HepG2 (cell line): ENCODE measurements around the gene TRIM10. TPM values are rescaled to one million over a fixed set of nuclear protein-coding genes. Genes with fewer than 3 reads are reported as not detected.
A peak's percentile ranks its signal among the peaks of the same experiment; 100 is the strongest.

Experiments
- DNMT3B ChIP-seq: conservative IDR thresholded peaks from 2 replicates; pipeline ENCODE4 v1.6.1; 2016; ENCODE audit warnings: missing biosample characterization, control low read depth
- ELF4 ChIP-seq: sonication (generic); formaldehyde crosslinking; IDR thresholded peaks from 2 replicates; pipeline ENCODE4 v1.5.0; 2020; ENCODE audit warnings: missing genetic modification reagents, mild to moderate bottlenecking, moderate library complexity, borderline replicate concordance
- GMEB1 ChIP-seq: sonication (generic); formaldehyde crosslinking; IDR thresholded peaks from 2 replicates; pipeline ENCODE4 v1.5.1; 2020; ENCODE audit warnings: missing genetic modification reagents, mild to moderate bottlenecking, borderline replicate concordance
- MEIS1 ChIP-seq: sonication (generic); formaldehyde crosslinking; IDR thresholded peaks from 2 replicates; pipeline ENCODE4 v1.9.0; 2021; ENCODE audit warnings: mild to moderate bottlenecking, missing genetic modification reagents, moderate library complexity, borderline replicate concordance
- NR1H2 ChIP-seq: sonication (generic); formaldehyde crosslinking; IDR thresholded peaks from 2 replicates; pipeline ENCODE4 v1.8.1; 2022; ENCODE audit warnings: low read depth, missing genetic modification reagents, borderline replicate concordance
- NRL ChIP-seq: sonication (generic); formaldehyde crosslinking; IDR thresholded peaks from 2 replicates; pipeline ENCODE4 v1.5.0; 2020; ENCODE audit warnings: missing genetic modification reagents, mild to moderate bottlenecking, moderate library complexity, borderline replicate concordance
- RBAK ChIP-seq: sonication (generic); formaldehyde crosslinking; IDR thresholded peaks from 2 replicates; pipeline ENCODE4 v1.5.1; 2020; ENCODE audit warnings: mild to moderate bottlenecking, missing genetic modification reagents
- TBL1XR1 ChIP-seq: fragments of 150-350 bp; IDR thresholded peaks from 2 replicates; pipeline ENCODE4 v1.6.1; 2014; ENCODE audit warnings: borderline replicate concordance, low read length; ENCODE audit not compliant: partially characterized antibody
- ZNF234 ChIP-seq: sonication (generic); formaldehyde crosslinking; conservative IDR thresholded peaks from 2 replicates; pipeline ENCODE4 v1.5.1; 2020; ENCODE audit warnings: mild to moderate bottlenecking, missing genetic modification reagents
- ZNF3 ChIP-seq: IDR thresholded peaks from 2 replicates; pipeline ENCODE4 v1.7.0; 2017; ENCODE audit warnings: inconsistent platforms
- ZNF382 ChIP-seq: sonication (generic); formaldehyde crosslinking; IDR thresholded peaks from 2 replicates; pipeline ENCODE4 v1.5.0; 2020; ENCODE audit warnings: missing genetic modification reagents, mild to moderate bottlenecking, borderline replicate concordance
- ZNF547 ChIP-seq: sonication (generic); formaldehyde crosslinking; IDR thresholded peaks from 2 replicates; pipeline ENCODE4 v1.5.1; 2020; ENCODE audit warnings: mild to moderate bottlenecking, missing genetic modification reagents
- ZNF574 ChIP-seq: sonication (generic); formaldehyde crosslinking; IDR thresholded peaks from 2 replicates; pipeline ENCODE4 v1.4.0; 2020; ENCODE audit warnings: missing genetic modification reagents
- polyA plus RNA-seq, 8 experiments: library from polyadenylated mRNA; depleted of rRNA in 3 of 8; stranded (reverse) in 7 of 8; unstranded in 1 of 8; fragments of >200 nt; fragmentation: Illumina TruSeq in 4 of 8; extraction: Trizol in 4 of 8; gene quantifications; 2 replicates each; pipeline versions ENCODE4 v1.2.1 to v1.2.3, GENCODE V29; 2011 to 2016; ENCODE audit warnings: low read depth in 4 of 8, missing spikeins in 1 of 8, mixed read lengths in 1 of 8; ENCODE audit not compliant: insufficient read depth in 1 of 8
- total RNA-seq, 5 experiments: library from RNA; depleted of rRNA; stranded (reverse); fragments of >200 nt; fragmentation: Illumina TruSeq; extraction: Trizol; gene quantifications; 2 replicates each; pipeline ENCODE4 v1.2.3, GENCODE V29; 2016; ENCODE audit warnings: low read depth in 1 of 5
- TF ChIP-seq, protein P1 (sequence below): sonication (generic); formaldehyde crosslinking; IDR thresholded peaks from 2 replicates; pipeline ENCODE4 v1.4.0; 2020; ENCODE audit warnings: missing genetic modification reagents
- TF ChIP-seq, protein P2 (sequence below): sonication (generic); formaldehyde crosslinking; IDR thresholded peaks from 2 replicates; pipeline ENCODE4 v1.8.0; 2022; ENCODE audit warnings: missing genetic modification reagents, mild to moderate bottlenecking, moderate library complexity, borderline replicate concordance
- TF ChIP-seq, protein P3 (sequence below): sonication (generic); formaldehyde crosslinking; IDR thresholded peaks from 2 replicates; pipeline ENCODE4 v1.4.0; 2020; ENCODE audit warnings: missing genetic modification reagents

TRIM10 gene
- total and polyA plus RNA-seq, 2 of the 13 experiments (the other 11 are each of a cell fraction or from before 2014, with no cell fraction given) = 4.1 to 6.8 TPM

DNA sequence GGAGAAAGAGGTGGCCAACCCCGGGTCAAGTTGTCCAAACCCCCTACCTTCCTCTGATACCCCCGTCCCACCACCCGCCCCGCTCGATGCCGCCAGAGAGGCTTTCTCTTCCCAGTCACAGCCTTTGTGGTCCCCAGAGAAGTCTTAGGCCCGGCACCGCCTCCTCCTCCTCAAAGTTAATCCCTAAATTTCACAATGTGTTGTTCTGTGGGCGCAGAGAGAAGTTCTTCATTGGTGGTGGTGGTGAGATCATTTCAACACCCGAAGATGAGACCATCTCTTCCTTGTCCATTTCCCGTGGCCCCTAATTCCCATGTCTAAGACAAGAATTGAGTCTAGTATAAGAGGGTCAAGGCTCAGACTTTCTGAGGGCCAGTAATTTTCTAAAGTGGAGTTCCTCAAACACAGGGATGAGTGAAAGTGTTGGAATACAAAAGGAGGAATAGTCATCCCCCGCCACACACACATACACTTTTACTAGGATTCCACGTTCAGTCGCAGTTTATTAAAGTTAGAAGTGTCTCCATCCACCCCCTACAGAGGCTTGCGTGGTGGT lies 58.5 kb downstream of the TRIM10 start (continued):
- TF ChIP-seq, protein P1, sequence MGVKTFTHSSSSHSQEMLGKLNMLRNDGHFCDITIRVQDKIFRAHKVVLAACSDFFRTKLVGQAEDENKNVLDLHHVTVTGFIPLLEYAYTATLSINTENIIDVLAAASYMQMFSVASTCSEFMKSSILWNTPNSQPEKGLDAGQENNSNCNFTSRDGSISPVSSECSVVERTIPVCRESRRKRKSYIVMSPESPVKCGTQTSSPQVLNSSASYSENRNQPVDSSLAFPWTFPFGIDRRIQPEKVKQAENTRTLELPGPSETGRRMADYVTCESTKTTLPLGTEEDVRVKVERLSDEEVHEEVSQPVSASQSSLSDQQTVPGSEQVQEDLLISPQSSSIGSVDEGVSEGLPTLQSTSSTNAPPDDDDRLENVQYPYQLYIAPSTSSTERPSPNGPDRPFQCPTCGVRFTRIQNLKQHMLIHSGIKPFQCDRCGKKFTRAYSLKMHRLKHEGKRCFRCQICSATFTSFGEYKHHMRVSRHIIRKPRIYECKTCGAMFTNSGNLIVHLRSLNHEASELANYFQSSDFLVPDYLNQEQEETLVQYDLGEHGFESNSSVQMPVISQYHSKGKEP (CRISPR knock-in tag) = no peak
- no peak for TF ChIP-seq ELF4 (CRISPR knock-in tag)
- TF ChIP-seq RBAK = no peak
- 0 out of 2 replicates have a peak, but pooled peaks have one; percentile 12 for TF ChIP-seq ZNF234 (CRISPR knock-in tag)
- peak; percentile 15; the same call in 1 of the 2 replicates for TF ChIP-seq ZNF3 (CRISPR knock-in tag)
- TF ChIP-seq, protein P2, sequence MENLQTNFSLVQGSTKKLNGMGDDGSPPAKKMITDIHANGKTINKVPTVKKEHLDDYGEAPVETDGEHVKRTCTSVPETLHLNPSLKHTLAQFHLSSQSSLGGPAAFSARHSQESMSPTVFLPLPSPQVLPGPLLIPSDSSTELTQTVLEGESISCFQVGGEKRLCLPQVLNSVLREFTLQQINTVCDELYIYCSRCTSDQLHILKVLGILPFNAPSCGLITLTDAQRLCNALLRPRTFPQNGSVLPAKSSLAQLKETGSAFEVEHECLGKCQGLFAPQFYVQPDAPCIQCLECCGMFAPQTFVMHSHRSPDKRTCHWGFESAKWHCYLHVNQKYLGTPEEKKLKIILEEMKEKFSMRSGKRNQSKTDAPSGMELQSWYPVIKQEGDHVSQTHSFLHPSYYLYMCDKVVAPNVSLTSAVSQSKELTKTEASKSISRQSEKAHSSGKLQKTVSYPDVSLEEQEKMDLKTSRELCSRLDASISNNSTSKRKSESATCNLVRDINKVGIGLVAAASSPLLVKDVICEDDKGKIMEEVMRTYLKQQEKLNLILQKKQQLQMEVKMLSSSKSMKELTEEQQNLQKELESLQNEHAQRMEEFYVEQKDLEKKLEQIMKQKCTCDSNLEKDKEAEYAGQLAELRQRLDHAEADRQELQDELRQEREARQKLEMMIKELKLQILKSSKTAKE (CRISPR knock-in tag) = no peak
- TF ChIP-seq NR1H2 (CRISPR knock-in tag) = no peak
- no peak for TF ChIP-seq ZNF547
- TF ChIP-seq ZNF574 = no peak
- TF ChIP-seq TBL1XR1 = no peak
- TF ChIP-seq NRL (CRISPR knock-in tag) = 0 out of 2 replicates have a peak, but pooled peaks have one; percentile 12
- TF ChIP-seq, protein P3, sequence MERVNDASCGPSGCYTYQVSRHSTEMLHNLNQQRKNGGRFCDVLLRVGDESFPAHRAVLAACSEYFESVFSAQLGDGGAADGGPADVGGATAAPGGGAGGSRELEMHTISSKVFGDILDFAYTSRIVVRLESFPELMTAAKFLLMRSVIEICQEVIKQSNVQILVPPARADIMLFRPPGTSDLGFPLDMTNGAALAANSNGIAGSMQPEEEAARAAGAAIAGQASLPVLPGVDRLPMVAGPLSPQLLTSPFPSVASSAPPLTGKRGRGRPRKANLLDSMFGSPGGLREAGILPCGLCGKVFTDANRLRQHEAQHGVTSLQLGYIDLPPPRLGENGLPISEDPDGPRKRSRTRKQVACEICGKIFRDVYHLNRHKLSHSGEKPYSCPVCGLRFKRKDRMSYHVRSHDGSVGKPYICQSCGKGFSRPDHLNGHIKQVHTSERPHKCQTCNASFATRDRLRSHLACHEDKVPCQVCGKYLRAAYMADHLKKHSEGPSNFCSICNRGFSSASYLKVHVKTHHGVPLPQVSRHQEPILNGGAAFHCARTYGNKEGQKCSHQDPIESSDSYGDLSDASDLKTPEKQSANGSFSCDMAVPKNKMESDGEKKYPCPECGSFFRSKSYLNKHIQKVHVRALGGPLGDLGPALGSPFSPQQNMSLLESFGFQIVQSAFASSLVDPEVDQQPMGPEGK (CRISPR knock-in tag) = 0 out of 2 replicates have a peak, but pooled peaks have one; percentile 6
- TF ChIP-seq DNMT3B (CRISPR knock-in tag) = no peak
- TF ChIP-seq GMEB1 (CRISPR knock-in tag) = no peak
- peak; percentile 61 for TF ChIP-seq MEIS1
- no peak for TF ChIP-seq ZNF382 (CRISPR knock-in tag)
